GM12878 (cell line): ENCODE results near the gene CACNA2D3. TPM values are rescaled to one million over a fixed set of nuclear protein-coding genes. Genes with fewer than 3 reads are reported as not detected.

Experiments used
- ATAC-seq: fragments of 200-7000 bp; cut with Tn5 transposase; 3 replicates; pipeline ENCODE4 v1.9.1; 2020; ENCODE audit warnings: mild to moderate bottlenecking, moderate library complexity
- BruUV-seq: library from RNA; stranded (reverse); fragments of 400-500 nt; replicated peaks from 2 replicates; lab custom pipeline; 2021; lab: Mats Ljungman, UMichigan
- CTCF ChIA-PET: fragments of 300-600 bp; sonication (Branson Sonifier 250); formaldehyde crosslinking; extraction: SDS; loops from one replicate; lab custom pipeline; 2021; ENCODE audit warnings: inconsistent platforms; lab: Yijun Ruan, JAX
- POLR2A ChIA-PET: fragments of 350-600 bp; formaldehyde crosslinking; extraction: SDS; loops from one replicate; lab custom pipeline; 2021; ENCODE audit warnings: inconsistent platforms; lab: Charles Lee
- RAD21 ChIA-PET: fragments of 300-600 bp; sonication (Branson Sonifier 250); formaldehyde crosslinking; loops from one replicate; lab custom pipeline; 2023; ENCODE audit warnings: antibody characterized with exemption; ENCODE audit not compliant: unreplicated experiment; lab: Charles Lee
- SMC1A ChIA-PET: fragments of 300-600 bp; sonication (Branson Sonifier 250); formaldehyde crosslinking; loops from one replicate; lab custom pipeline; 2023; ENCODE audit not compliant: unreplicated experiment, uncharacterized antibody; lab: Charles Lee
- DNase-seq: peaks from one replicate; pipeline ENCODE4 v3.0.0-alpha.2; 2011; ENCODE audit warnings: low read depth, low spot score
- FAIRE-seq: peaks from 3 replicates; lab custom pipeline; 2011; peaks lifted over from hg19 to GRCh38; lab: Jason Lieb, UNC
- H2AFZ ChIP-seq: 2 replicates; pipeline ENCODE4 v1.6.0; 2011; ENCODE audit warnings: low read depth, low read length, control low read depth; ENCODE audit not compliant: control insufficient read depth
- H3K27ac ChIP-seq: 2 replicates; pipeline ENCODE4 v1.5.1; 2011; ENCODE audit warnings: control low read depth; ENCODE audit not compliant: control insufficient read depth, insufficient read depth
- H3K27me3 ChIP-seq, 2 experiments: replicated peaks in 1 of 2; 2 replicates each; pipeline versions ENCODE4 v1.6.0 to v1.6.1; 2011; ENCODE audit warnings: low read length in 1 of 2; ENCODE audit not compliant: control insufficient read depth in 2 of 2, insufficient read depth in 2 of 2
- H3K36me3 ChIP-seq, 2 experiments: 2 replicates each; pipeline ENCODE4 v1.5.1; 2011; ENCODE audit warnings: low read length in 1 of 2; ENCODE audit not compliant: control insufficient read depth in 2 of 2, insufficient read depth in 2 of 2
- H3K4me1 ChIP-seq: 2 replicates; pipeline ENCODE4 v1.6.1; 2011; ENCODE audit warnings: mild to moderate bottlenecking, low read length, moderate library complexity, mixed read lengths; ENCODE audit not compliant: control insufficient read depth, insufficient read depth
- H3K4me2 ChIP-seq: 2 replicates; pipeline ENCODE4 v1.6.0; 2011; ENCODE audit warnings: control low read depth; ENCODE audit not compliant: control insufficient read depth, insufficient read depth
- H3K4me3 ChIP-seq: fragments of 200-600 bp; sonication (generic); 2 replicates; pipeline ENCODE4 v1.5.1; 2016
- H3K79me2 ChIP-seq: 2 replicates; pipeline ENCODE4 v1.6.0; 2011; ENCODE audit warnings: low read length; ENCODE audit not compliant: control insufficient read depth, insufficient read depth
- H3K9ac ChIP-seq: 2 replicates; pipeline ENCODE4 v1.8.0; 2011; ENCODE audit warnings: low read length, control low read depth, mixed read lengths; ENCODE audit not compliant: control insufficient read depth, insufficient read depth
- H3K9me3 ChIP-seq: replicated peaks from 3 replicates; pipeline ENCODE4 v1.5.1; 2011; ENCODE audit warnings: mild to moderate bottlenecking, low read length; ENCODE audit not compliant: control insufficient read depth, insufficient read depth
- H4K20me1 ChIP-seq: 2 replicates; pipeline ENCODE4 v1.6.0; 2011; ENCODE audit not compliant: control insufficient read depth, insufficient read depth
- ETV6 ChIP-seq, 2 experiments: fragments of 450-650 bp in 1 of 2; IDR thresholded peaks in 1 of 2; conservative IDR thresholded peaks in 1 of 2; 2 replicates each; pipeline ENCODE4 v1.6.1; 2014; ENCODE audit warnings: antibody characterized with exemption in 1 of 2, borderline replicate concordance in 1 of 2, low read depth in 1 of 2, mild to moderate bottlenecking in 1 of 2, moderate library complexity in 1 of 2
- NFYB ChIP-seq: IDR thresholded peaks from 2 replicates; pipeline ENCODE4 v1.6.1; 2011; ENCODE audit warnings: low read depth, mild to moderate bottlenecking, low read length, improper control_type of control experiment, moderate library complexity; ENCODE audit not compliant: insufficient read depth
- NR2C2 ChIP-seq: IDR thresholded peaks from 2 replicates; pipeline ENCODE4 v1.6.1; 2011; ENCODE audit warnings: borderline replicate concordance, low read depth; ENCODE audit not compliant: control insufficient read depth, insufficient read length
- NR2F1 ChIP-seq: fragments of 450-650 bp; conservative IDR thresholded peaks from 2 replicates; pipeline ENCODE4 v1.6.1; 2017; ENCODE audit warnings: mild to moderate bottlenecking
- SKIL ChIP-seq: fragments of 450-650 bp; IDR thresholded peaks from 2 replicates; pipeline ENCODE4 v1.6.1; 2017; ENCODE audit warnings: mild to moderate bottlenecking, low read depth, inconsistent platforms; ENCODE audit not compliant: poor library complexity, severe bottlenecking
- SREBF2 ChIP-seq: IDR thresholded peaks from 2 replicates; pipeline ENCODE4 v1.6.1; 2012; ENCODE audit warnings: mild to moderate bottlenecking, low read length
- ZBED1 ChIP-seq: IDR thresholded peaks from 2 replicates; pipeline ENCODE4 v1.6.1; 2016; ENCODE audit warnings: borderline replicate concordance
- WGBS: methylation state at CpG from one replicate; pipeline ENCODE4 v1.1.6; 2016; ENCODE audit warnings: low lambda C conversion rate; ENCODE audit not compliant: insufficient replicate concordance, insufficient coverage; ENCODE audit errors: missing lambda C conversion rate; 5-methylcytosine and 5-hydroxymethylcytosine counted together
- in situ Hi-C: fragments of 300-500 bp; cut with MboI; formaldehyde crosslinking; loops from 9 replicates; pipeline ENCODE4 v1.14.3; 2018; ENCODE audit warnings: mixed read lengths
- intact Hi-C: fragments of 100-400 bp; cut with micrococcal nuclease; formaldehyde crosslinking; loops from one replicate; pipeline ENCODE4 v1.14.2; 2022; ENCODE audit not compliant: unreplicated experiment
- polyA plus RNA-seq, 11 experiments: library from polyadenylated mRNA; depleted of rRNA in 4 of 11; unstranded in 6 of 11; stranded (reverse) in 5 of 11; fragments of >200 nt; fragmentation: Nextera tagmentation in 4 of 11; fragmentation: Illumina TruSeq in 1 of 11; extraction: Ambion mirVana in 4 of 11; extraction: Trizol in 1 of 11; gene quantifications; 1 replicate in 1 of 11; 2 replicates in 10 of 11; pipeline versions ENCODE4 v1.2.1 to v1.2.3, GENCODE V29; 2011 to 2016; ENCODE audit warnings: inconsistent platforms in 2 of 11, missing spikeins in 2 of 11, low read depth in 1 of 11
- total RNA-seq, 4 experiments: library from RNA; depleted of rRNA in 3 of 4; stranded (reverse); fragments of >200 nt in 3 of 4; fragmentation: Illumina TruSeq in 1 of 4; extraction: Trizol in 1 of 4; gene quantifications; 2 replicates each; pipeline versions ENCODE4 v1.2.1 to v1.2.3, GENCODE V29; 2013 to 2021

Gene CACNA2D3
- total and polyA plus RNA-seq, 10 of the 15 experiments (the other 5 are each of a cell fraction or from before 2014, with no cell fraction given): not detected

- TF ChIP-seq SKIL (no peak), SREBF2 (no peak), NFYB (no peak), NR2F1 (no peak)
Measured at GRCh38 chr3:54917862-54918261, 795.5 kb downstream of the CACNA2D3 start (continued).

- intact Hi-C loops: no loop called here
- no peaks in the 10 kb centered on the region for H3K9me3 ChIP-seq
- H2AFZ ChIP-seq: no peak overlapping the region
- POLR2A ChIA-PET: no interaction called here
- no peak overlapping the region for H3K27ac ChIP-seq
- H3K9ac ChIP-seq: no peak overlapping the region
- in situ Hi-C loops: no loop called here
- SMC1A ChIA-PET: no interaction called here
- BruUV-seq: no TSS peak
- 49% methylated on average over 12 of the region's 12 CpGs for WGBS
- no peak overlapping the region for H3K4me3 ChIP-seq
- TF ChIP-seq ETV6 (conservative IDR thresholded peaks at IDR 0.05 in 1 of 2, IDR thresholded peaks at IDR 0.05 in 1 of 2; ENCODE audit: borderline replicate concordance in 1 of 2, low read depth in 1 of 2) (no peak), ZBED1 (no peak), NR2C2 (no peak)
- H3K36me3 ChIP-seq: no peaks in the 10 kb centered on the region
- no peak for DNase-seq
- no peaks in the 10 kb centered on the region for H3K4me1 ChIP-seq
- H3K79me2 ChIP-seq: no peaks in the 10 kb centered on the region
- RAD21 ChIA-PET: no interaction called here
- H3K27me3 ChIP-seq: no peaks in the 10 kb centered on the region
- CTCF ChIA-PET: no interaction called here
- no peak for ATAC-seq
- FAIRE-seq: no peak
- no peak overlapping the region for H3K4me2 ChIP-seq
- H4K20me1 ChIP-seq: no peaks in the 10 kb centered on the region
Measured at GRCh38 chr3:54918516-54918915, 796.2 kb downstream of the CACNA2D3 start.
